Mucosa of descending colon (tissue), 3 donors: ENCODE results near the gene HLA-DQA1. TPM values are rescaled to one million over a fixed set of nuclear protein-coding genes. Genes with fewer than 3 reads are reported as not detected.
"Not testable (repeated sequence)": the region's sequence is repeated elsewhere in the genome, so short reads cannot be mapped to it uniquely, and the experiment has no call there.

Experiments used
- ATAC-seq: fragments of 200-7000 bp; cut with Tn5 transposase; one replicate; pipeline ENCODE4 v1.9.1; 2020; ENCODE audit warnings: mild to moderate bottlenecking, moderate library complexity
- DNase-seq, 3 donors: peaks; one replicate each; pipeline ENCODE4 v3.0.0-alpha.2; 2020
- H3K36me3 ChIP-seq: fragments of 200-600 bp; one replicate; pipeline ENCODE4 v1.8.0; 2021; ENCODE audit warnings: low read depth, mild to moderate bottlenecking
- H3K4me1 ChIP-seq: fragments of 200-600 bp; one replicate; pipeline ENCODE4 v1.8.0; 2021; ENCODE audit warnings: low read depth, mild to moderate bottlenecking
- H3K4me3 ChIP-seq: fragments of 200-600 bp; one replicate; pipeline ENCODE4 v1.8.0; 2021; ENCODE audit warnings: mild to moderate bottlenecking
- H3K9me3 ChIP-seq: fragments of 200-600 bp; one replicate; pipeline ENCODE4 v1.8.0; 2021; ENCODE audit warnings: mild to moderate bottlenecking
- CTCF ChIP-seq: fragments of 200-600 bp; IDR thresholded peaks from one replicate; pipeline ENCODE4 v1.8.0; 2022; ENCODE audit warnings: antibody characterized with exemption, mild to moderate bottlenecking
- intact Hi-C, 2 donors: fragments of 100-400 bp; cut with DNase I in 1 of 2; cut with micrococcal nuclease in 1 of 2; formaldehyde crosslinking; loops; one replicate each; pipeline versions ENCODE4 v1.11.0 to v1.11.1; 2022; cut with DNase I, micrococcal nuclease
- total RNA-seq, 3 donors: library from RNA; stranded (reverse); fragmentation: NEBNext Ultra II Directional in 2 of 3; extraction: Animal tissue kit (Norgen Biotek cat#: 25700) in 2 of 3; gene quantifications; one replicate each; pipeline versions ENCODE4 v1.2.1 to v1.2.4, GENCODE V29; 2021 to 2023
- donor health status: DM: no; HTN: no; CAD: no; lungs with moderate emphysema.
- donor health status: DM: no; HTN: no; CAD: no.
- donor health status: DM: no; HTN: yes; CAD: no.

Gene HLA-DQA1
- total RNA-seq, 3 donors from 2014 or later: 9.9 to 36.2 (median 24.1) TPM

GRCh38 chr6:32642720-32643106 is 5.5 kb downstream of the HLA-DQA1 start:
- Histone ChIP-seq H3K9me3 (no peaks in the 10 kb centered on the region), H3K4me3 (no peak overlapping the region), H3K36me3 (no peaks in the 10 kb centered on the region), H3K4me1 (no peaks in the 10 kb centered on the region)
- DNase-seq (no peak), ATAC-seq (no peak)
- intact Hi-C loops: no loop called here
- no peak for TF ChIP-seq CTCF

DNA sequence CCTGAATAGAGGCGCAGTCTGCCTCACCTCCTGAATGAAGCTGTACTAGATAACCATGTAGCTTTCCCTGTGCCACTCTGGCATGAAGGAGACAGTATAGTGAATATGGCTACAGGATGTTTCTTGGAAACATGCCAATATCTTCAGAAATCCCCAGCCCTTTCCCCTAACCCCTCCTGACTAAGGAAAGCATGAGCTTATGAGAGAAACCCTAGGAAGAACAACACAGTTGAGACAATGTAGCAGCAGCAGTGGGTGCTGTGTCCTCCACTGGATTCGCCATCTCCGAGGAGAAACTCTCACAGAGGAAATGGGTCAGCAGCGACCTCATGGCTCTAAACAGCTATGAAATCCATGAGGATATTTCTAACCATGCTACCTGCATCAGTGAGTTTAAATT is 6.7 kb downstream of the HLA-DQA1 start:
- TF ChIP-seq CTCF: no peak
- H3K36me3 ChIP-seq: no peaks in the 10 kb centered on the region
- no peaks in the 10 kb centered on the region for H3K9me3 ChIP-seq
- H3K4me3 ChIP-seq: no peak overlapping the region
- ATAC-seq (no peak), DNase-seq (no peak)
- no peaks in the 10 kb centered on the region for H3K4me1 ChIP-seq
- intact Hi-C loops: no loop called here

- no peaks in the 10 kb centered on the region for H3K36me3 ChIP-seq
- H3K4me3 ChIP-seq: no peak overlapping the region
- no peaks in the 10 kb centered on the region for H3K4me1 ChIP-seq
- TF ChIP-seq CTCF: no peak
- intact Hi-C loops: no loop called here
- DNase-seq (no peak), ATAC-seq (no peak)
- no peaks in the 10 kb centered on the region for H3K9me3 ChIP-seq
These were observed 8.0 kb downstream of the HLA-DQA1 start for GRCh38 chr6:32645047-32645703.

- ATAC-seq (no peak), DNase-seq (no peak)
- Histone ChIP-seq H3K36me3 (no peaks in the 10 kb centered on the region), H3K4me1 (no peaks in the 10 kb centered on the region), H3K4me3 (no peak overlapping the region), H3K9me3 (peaks cover 3% of the 10 kb centered on the region)
- TF ChIP-seq CTCF: no peak
- intact Hi-C loops: no loop called here
These were observed 18.1 kb downstream of the HLA-DQA1 start for GRCh38 chr6:32655203-32655710.

DNA sequence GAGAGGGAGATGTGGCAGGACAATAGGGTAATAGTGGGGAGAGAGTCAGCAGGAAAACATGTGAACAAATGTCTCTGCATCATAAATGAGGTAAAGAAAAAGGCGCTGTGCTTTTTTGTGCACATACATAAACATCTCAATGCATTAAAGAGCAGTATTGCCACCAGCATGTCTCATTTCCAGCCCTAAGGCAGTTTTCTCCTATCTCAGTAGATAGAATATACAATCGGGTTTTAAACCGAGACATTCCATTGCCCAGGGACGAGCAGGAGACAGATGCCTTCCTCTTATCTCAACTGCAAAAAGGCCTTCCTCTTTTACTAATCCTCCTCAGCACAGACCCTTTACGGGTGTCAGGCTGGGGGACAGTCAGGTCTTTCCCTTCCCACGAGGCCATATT is 20.1 kb downstream of the HLA-DQA1 start:
- H3K9me3 ChIP-seq, H3K4me1 ChIP-seq, intact Hi-C loops, H3K36me3 ChIP-seq, DNase-seq, H3K4me3 ChIP-seq, ATAC-seq: not testable (repeated sequence)

DNA sequence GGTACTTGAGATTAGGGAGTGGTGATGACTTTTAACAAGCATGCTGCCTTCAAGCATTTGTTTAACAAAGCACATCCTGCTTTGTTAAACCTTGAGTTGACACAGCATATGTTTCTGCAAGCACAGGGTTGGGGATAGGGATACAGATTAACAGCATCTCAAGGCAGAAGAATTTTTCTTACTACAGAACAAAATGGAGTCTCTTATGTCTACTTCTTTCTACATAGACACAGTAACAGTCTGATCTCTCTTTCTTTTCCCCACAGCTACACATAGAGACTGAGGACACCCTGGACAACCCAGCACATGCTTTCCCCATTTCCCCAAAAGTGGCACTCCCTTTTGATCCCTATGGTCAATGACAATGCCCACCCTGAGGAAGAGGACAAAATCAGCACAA is 20.6 kb downstream of the HLA-DQA1 start:
- DNase-seq, H3K4me1 ChIP-seq, ATAC-seq, intact Hi-C loops, H3K9me3 ChIP-seq, H3K4me3 ChIP-seq, H3K36me3 ChIP-seq: not testable (repeated sequence)
